NCI-H748 (cell line): Measurements from ENCODE around the gene RMC1.
"Not testable (repeated sequence)": the region's sequence is repeated elsewhere in the genome, so short reads cannot be mapped to it uniquely, and the experiment has no call there.

Source experiments
- DNase-seq: peaks from one replicate; lab custom pipeline; 2025; ENCODE audit not compliant: unreplicated experiment; lab: John Stamatoyannopoulos, UW

RMC1 gene

GRCh38 chr18:23556145-23556780, 53.0 kb downstream of the RMC1 start:
- DNase-seq = no peak

- not testable (repeated sequence) for DNase-seq
Observed at GRCh38 chr18:23557511-23557910, 54.2 kb downstream of the RMC1 start.

GRCh38 chr18:23560186-23560585, 56.9 kb downstream of the RMC1 start:
- no peak for DNase-seq

- DNase-seq = no peak
Observed at GRCh38 chr18:23563377-23564043, 60.2 kb downstream of the RMC1 start.

DNA sequence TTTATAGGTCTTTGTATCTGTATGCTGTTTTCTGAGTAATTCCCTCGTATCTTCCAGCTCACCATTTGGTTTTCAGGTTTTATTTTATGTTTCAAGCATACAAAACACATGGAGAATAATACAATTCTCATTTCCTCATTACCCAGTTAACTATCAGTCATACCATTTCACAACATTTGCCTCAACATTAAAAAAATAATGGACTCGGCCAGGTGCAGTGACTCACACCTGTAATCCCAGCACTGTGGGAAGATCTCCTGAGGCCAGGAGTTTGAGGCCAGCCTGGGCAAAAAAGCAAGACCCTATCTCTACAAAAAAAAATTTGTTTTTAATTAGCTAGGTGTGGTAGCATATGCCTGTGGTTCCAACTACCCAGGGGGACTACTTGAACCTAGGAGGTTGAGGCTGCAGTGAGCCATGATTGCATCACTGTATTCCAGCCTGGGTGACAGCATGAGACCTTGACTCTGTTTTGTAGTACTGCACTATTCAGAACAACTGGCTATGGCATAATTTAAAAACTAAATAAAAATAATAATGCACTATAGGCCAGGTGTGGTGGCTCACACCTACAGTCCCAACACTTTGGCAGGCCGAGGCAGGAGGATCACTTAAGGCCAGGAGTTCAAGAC, 62.7 kb downstream of the RMC1 start:
- no peak for DNase-seq

DNA sequence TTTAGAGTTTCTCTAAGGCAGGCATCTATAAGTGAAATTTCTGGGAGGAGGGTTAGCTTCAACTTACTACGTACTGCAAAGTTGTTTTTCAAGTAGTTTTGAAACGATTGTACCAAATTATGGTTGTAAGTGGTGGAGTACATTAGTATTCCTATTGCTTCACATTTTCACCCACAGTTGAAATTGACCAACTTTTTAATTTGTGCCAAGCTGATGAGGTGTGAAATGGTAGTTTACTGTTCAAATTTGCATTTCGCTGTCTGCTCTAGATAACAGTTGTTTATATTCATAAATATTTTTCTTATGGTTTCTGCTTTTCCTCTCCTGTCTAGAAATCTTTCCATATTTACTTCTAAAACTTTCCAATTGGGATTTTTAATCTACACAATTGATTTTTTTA, 64.4 kb downstream of the RMC1 start:
- DNase-seq = no peak

DNA sequence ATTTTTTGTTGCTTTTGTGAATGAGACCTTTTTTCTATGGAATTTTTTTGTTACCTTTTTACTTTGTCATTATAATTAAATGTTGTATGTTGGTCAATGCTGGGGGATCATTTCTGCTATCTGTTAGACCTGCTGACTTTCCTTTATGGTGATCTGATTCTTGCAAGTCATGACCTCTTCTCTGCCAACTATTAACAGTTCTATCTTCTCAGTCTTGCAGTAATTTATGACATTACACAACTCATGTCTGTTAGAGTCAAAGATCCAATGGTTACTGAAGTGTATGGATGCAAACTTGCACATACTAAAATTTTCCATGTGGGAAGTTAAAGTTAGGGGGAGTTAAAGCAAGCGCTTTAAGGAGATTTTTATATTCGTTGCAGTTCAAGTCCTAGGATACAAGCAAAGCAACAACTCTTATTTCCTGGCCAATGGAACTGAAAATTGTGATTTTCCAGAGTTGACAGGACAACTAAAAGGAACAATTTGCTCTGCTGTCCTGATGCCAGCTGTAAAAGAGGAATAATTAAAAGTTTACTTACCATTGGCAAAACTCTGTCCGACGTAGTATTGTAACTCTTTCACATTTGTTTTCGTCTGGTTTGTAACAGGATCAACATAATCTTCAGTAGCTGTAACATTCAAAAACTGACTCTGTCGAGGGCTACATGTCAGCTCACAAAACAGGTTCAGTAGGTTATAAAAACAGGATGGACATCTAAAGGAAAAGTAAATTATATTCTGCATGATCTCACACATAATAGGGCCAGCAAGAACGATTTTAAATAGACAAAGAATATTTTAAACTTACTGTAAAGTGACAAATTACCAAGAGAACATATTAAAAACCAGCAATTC, 65.2 kb downstream of the RMC1 start:
- no peak for DNase-seq

- DNase-seq = no peak
Observed at GRCh38 chr18:23569299-23570063, 66.2 kb downstream of the RMC1 start.

GRCh38 chr18:23570912-23571504, 67.7 kb downstream of the RMC1 start:
- DNase-seq = no peak

- no peak for DNase-seq
Observed at GRCh38 chr18:23572012-23572411, 68.7 kb downstream of the RMC1 start.

GRCh38 chr18:23572570-23572969, 69.3 kb downstream of the RMC1 start:
- DNase-seq = no peak

DNA sequence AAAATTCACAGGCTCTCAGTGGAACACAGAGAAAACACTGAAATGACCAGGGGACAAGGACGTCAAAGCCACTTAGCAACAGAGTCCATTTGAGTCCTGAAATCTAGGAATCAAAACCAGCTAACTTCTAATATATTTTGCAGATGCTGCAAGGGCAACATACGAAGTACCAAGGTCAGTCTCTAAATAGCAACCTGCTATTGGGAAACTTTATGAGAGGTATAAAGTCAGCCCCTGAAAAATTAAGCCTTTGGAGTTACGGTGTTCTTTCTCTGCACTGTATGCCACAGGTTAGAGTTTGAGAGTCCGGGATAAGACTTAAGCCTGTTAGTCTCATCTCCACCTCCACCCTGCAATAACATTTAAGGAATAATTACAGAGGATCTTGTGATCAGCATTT, 69.7 kb downstream of the RMC1 start:
- no peak for DNase-seq

DNA sequence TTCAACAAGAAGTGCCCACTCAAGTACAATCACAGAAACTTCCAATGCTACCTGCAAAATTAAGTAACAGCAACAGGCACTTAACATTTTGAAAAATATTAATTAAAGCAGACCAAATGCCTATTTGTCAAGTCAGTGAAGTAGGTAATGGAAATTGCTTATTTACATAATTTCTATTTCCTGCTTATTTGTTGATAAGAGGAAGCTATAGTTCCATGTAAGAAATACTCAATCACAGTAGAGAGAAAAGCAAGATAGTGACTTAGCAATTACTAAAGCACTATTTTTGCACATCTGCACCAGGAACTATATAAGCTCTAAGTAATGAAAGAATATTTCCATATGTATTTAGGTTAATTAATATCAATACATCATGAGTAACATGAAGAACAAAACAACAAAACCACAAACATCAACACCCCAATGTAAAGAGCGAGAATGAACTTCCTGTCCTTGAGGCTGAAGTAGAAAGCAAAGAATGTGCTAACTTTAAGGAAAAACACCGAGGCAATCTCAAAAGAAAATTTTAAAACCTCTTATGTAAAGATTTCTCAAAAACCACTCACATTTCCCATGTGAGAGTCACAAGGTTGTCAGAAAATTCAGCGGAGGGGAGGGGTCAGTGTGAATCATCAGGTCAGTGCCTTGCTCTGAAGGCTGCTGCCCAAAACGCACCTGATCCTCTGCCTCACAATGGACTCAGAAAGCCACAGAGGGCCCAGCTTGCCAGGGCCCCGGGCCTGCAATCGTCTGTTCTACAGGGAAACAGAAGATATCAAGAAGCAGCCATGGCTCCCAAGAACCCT, 70.5 kb downstream of the RMC1 start:
- no peak for DNase-seq

DNA sequence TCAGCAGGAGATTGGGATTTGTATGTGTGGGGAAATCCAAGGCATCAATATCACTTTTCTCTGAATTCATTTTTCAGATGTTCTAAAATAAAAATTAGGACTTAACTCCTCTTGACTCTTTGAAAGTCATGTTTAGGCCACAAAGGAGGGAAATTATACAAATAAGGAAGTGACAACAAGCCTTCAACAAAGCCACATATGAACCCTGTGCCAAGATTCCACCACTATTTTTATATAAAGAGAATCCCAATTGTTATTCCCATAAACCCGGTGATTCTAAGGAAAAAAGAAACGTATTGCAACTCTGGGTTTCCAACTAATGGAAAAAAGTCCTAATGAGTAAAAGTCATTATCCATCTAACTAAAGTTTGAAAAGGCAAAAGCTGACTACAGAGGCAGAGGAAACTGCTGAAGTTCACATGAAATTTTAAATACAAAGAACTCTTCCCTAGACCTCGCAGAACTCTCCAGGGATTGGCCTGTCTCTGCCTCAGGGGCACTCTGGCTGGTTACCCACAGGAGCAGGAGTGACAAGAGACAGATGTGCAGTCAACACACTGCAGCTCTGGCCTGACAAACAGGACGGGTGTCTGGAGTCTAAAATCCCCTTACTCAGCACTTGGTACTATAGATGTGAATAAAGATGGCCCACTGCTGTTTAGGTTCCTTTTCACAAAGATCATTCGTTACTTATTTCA, 71.4 kb downstream of the RMC1 start:
- no peak for DNase-seq

GRCh38 chr18:23575309-23575651, 72.0 kb downstream of the RMC1 start:
- DNase-seq = no peak

GRCh38 chr18:23577521-23577920, 74.2 kb downstream of the RMC1 start:
- DNase-seq = not testable (repeated sequence)

DNA sequence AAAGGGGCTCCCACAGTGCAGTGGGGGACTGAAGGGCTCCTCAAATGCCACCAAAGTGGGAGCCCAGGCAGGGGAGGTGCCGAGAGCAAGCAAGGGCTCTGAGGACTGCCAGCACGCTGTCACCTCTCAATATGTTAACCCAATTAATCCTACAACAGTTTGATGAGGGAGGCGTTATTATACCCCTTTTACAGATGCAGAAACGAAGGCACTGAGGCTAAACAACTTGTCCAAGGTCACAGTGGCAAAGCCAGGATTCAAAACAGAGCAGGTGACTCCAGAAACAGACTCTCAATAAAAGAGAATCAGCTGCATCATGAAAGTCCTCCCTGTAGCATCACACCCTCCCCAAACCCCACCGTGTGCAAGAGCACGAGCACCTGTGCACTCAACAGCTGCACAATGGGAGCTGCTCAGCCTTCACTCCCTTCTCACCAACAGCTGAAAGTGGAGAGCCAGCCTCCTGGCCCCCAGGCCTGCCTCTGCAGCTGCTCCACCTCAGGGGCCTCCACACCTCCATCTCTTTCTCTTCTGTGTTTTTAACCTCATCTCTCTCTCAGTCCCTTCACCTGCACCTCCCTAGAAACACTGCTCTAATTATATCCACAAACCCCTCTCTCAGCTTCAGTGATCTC, 74.9 kb downstream of the RMC1 start:
- no peak for DNase-seq

- DNase-seq = no peak
Observed at GRCh38 chr18:23578891-23579653, 75.8 kb downstream of the RMC1 start.
